CD4-positive, alpha-beta memory T cell (primary cell): ENCODE results near the gene ALK. TPM values are rescaled to one million over a fixed set of nuclear protein-coding genes. Genes with fewer than 3 reads are reported as not detected.

Source experiments
- CTCF ChIA-PET: fragments of 350-600 bp; sonication (Branson Sonifier 250); formaldehyde crosslinking; loops from one replicate; lab custom pipeline; 2021; ENCODE audit warnings: inconsistent platforms; ENCODE audit not compliant: partially characterized antibody; lab: Charles Lee
- POLR2A ChIA-PET: fragments of 350-600 bp; sonication (Branson Sonifier 250); formaldehyde crosslinking; loops from one replicate; lab custom pipeline; 2021; ENCODE audit not compliant: partially characterized antibody; lab: Charles Lee
- DNase-seq, 5 donors: peaks; one replicate each; pipeline versions ENCODE4 v3.0.0 to v3.0.0-alpha.2; 2020 to 2022; ENCODE audit warnings: mixed read lengths in 1 of 5
- H3K27ac ChIP-seq: one replicate; pipeline ENCODE4 v1.7.0; 2013; ENCODE audit warnings: low read depth, low read length
- H3K27me3 ChIP-seq: 2 replicates; pipeline ENCODE4 v1.7.0; 2013; ENCODE audit warnings: mild to moderate bottlenecking, low read length, moderate library complexity; ENCODE audit not compliant: insufficient read depth
- H3K36me3 ChIP-seq: 2 replicates; pipeline ENCODE4 v1.7.0; 2013; ENCODE audit warnings: mild to moderate bottlenecking, low read length, moderate library complexity; ENCODE audit not compliant: insufficient read depth
- H3K4me1 ChIP-seq: 2 replicates; pipeline ENCODE4 v1.7.0; 2013; ENCODE audit warnings: mild to moderate bottlenecking, low read length, moderate library complexity; ENCODE audit not compliant: insufficient read depth
- H3K4me3 ChIP-seq, 2 donors: one replicate each; pipeline ENCODE4 v1.7.0; 2013; ENCODE audit warnings: low read length in 2 of 2, mild to moderate bottlenecking in 1 of 2
- H3K9me3 ChIP-seq, 2 donors: one replicate each; pipeline ENCODE4 v1.7.0; 2013; ENCODE audit warnings: low read length in 2 of 2, control low read depth in 1 of 2; ENCODE audit not compliant: control insufficient read depth in 1 of 2
- H3K27ac Mint-ChIP-seq, 7 donors: one replicate each; pipeline ENCODE4 v1.8.0; 2020 to 2021; ENCODE audit warnings: mixed read lengths in 7 of 7, mild to moderate bottlenecking in 6 of 7, inconsistent platforms in 3 of 7, moderate library complexity in 3 of 7
- H3K27me3 Mint-ChIP-seq, 2 donors: one replicate each; pipeline ENCODE4 v1.8.0; 2020 to 2021; ENCODE audit warnings: mixed read lengths in 2 of 2
- H3K36me3 Mint-ChIP-seq, 2 donors: one replicate each; pipeline ENCODE4 v1.8.0; 2020 to 2021; ENCODE audit warnings: mixed read lengths in 2 of 2, inconsistent platforms in 1 of 2, mild to moderate bottlenecking in 1 of 2
- H3K4me1 Mint-ChIP-seq, 4 donors: one replicate each; pipeline ENCODE4 v1.8.0; 2020 to 2021; ENCODE audit warnings: mixed read lengths in 4 of 4, mild to moderate bottlenecking in 1 of 4
- H3K4me3 Mint-ChIP-seq, 8 donors: one replicate each; pipeline ENCODE4 v1.8.0; 2020 to 2021; ENCODE audit warnings: mixed read lengths in 8 of 8, mild to moderate bottlenecking in 7 of 8, moderate library complexity in 6 of 8, inconsistent platforms in 3 of 8
- H3K9me3 Mint-ChIP-seq, 8 donors: one replicate each; pipeline ENCODE4 v1.8.0; 2020 to 2021; ENCODE audit warnings: mixed read lengths in 8 of 8, mild to moderate bottlenecking in 5 of 8, inconsistent platforms in 3 of 8, moderate library complexity in 1 of 8
- intact Hi-C: fragments of 100-400 bp; cut with micrococcal nuclease; formaldehyde crosslinking; loops from one replicate; pipeline ENCODE4 v1.15.1; 2023
- polyA plus RNA-seq, 2 donors: library from polyadenylated mRNA; unstranded; fragments of 300-500 nt; fragmentation: Illumina TruSeq; gene quantifications; one replicate each; pipeline ENCODE4 v1.2.3, GENCODE V29; 2021
- total RNA-seq, 2 experiments: library from RNA; stranded (reverse); gene quantifications; one replicate each; pipeline ENCODE4 v1.2.3, GENCODE V29; 2021

Gene ALK
- total and polyA plus RNA-seq, 4 experiments from 2014 or later = 0.07 TPM; not detected in 3

DNA sequence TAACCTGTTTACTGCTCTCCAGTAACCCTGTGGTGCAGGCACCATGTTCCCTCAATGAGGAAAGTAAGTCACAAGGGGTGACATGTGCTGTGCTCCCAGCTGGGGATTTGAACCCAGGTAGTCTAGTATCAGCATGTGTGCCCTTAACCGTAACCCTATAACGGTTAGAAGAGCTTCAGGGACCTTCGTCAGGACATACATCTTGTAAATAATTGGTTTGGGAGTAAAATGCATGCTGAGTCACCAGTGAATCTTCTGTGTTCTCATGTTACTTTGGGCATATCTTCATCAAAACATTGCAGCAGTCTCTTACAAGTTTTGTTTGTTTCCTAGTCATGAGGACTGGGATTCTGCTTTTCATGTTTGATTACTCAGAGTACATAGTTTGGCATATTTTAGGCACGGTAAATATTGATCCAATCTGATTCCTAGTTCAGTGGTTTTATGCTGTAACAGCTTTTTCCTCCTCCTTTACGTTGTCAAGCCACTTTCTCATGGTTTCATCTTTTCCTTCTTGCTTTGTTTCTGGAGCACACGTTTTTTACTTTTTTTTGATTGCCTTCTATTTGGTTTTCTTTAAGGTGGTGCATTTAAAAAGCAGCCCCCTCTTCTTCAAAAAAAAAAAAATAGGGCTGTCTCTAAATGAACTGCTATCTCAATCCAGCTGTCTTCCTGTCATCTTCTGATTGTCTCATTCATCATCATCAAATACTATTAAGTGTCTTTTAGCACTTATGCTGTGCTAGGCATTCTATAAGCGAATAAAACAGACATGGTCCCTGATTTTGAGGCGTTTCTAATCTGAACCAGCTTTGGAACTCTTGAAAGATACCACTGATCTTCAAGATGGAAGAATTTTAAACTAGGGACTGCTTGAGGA is 755.8 kb downstream of the ALK start:
- ChIA-PET POLR2A (no interaction called here), CTCF (interaction anchor here (1.0 kb wide), 1 partner anchor 205 kb away, joined by 3 read pairs; no protein-coding TSS in a partner anchor)
- Histone ChIP-seq H3K9me3 (no peaks in the 10 kb centered on the region), H3K27ac (no peak overlapping the region), H3K36me3 (peaks cover 15% of the 10 kb centered on the region), H3K4me3 (no peak overlapping the region), H3K4me1 (no peaks in the 10 kb centered on the region), H3K27me3 (no peaks in the 10 kb centered on the region)
- H3K27me3 Mint-ChIP-seq = no peaks in the 10 kb centered on the region
- H3K4me1 Mint-ChIP-seq = peaks cover 0 to 8% (median 3%) of the 10 kb centered on the region in 4 donors
- DNase-seq = no peak
- H3K9me3 Mint-ChIP-seq = no peaks in the 10 kb centered on the region
- peak overlapping the region in 3 of 7 donors; percentile 6 to 53 (median 7) for H3K27ac Mint-ChIP-seq
- intact Hi-C loops = no loop called here
- no peak overlapping the region for H3K4me3 Mint-ChIP-seq
- peaks cover 40 to 74% of the 10 kb centered on the region in 2 donors for H3K36me3 Mint-ChIP-seq

DNA sequence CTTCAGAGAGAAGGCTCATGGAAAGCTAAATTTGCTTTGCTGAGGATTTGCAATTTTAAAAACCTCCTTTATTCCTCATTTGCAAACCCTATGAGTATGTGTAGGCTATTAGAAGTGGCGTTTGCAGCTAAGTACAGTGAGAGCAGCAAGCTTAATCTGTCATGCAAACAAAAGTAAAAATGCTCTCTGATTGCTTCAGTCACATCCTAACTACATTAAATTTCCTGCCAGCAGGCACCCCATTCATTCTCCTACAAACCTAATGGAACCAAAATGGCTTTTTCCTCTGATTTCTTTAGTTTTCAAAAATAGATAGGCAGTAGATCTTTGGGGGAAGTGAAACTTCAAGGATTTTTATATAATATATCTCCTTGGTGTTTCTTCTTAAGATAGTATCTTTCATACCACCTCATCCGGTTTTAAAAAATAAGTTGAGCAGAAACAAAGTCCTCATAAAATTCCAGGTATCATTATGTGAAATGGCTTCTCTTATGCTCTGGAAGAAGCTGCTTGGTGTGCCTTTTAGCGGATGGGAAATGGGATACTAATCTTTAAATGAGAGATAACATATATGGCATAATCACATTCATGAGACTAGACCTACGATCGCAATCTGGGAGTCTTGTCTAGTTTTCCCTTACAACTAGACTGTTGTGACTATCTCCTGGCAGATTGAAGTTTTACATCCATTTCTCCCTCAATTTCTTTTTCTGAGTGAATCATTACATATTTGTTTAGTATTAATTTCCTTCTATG is 757.1 kb downstream of the ALK start:
- H3K4me1 Mint-ChIP-seq = peaks cover 0 to 8% (median 1%) of the 10 kb centered on the region in 4 donors
- ChIA-PET POLR2A (interaction anchor here (0.8 kb wide), 1 partner anchor 48 kb away, joined by 3 read pairs; no protein-coding TSS in a partner anchor), CTCF (interaction anchor here (1.0 kb wide), 1 partner anchor 203 kb away, joined by 3 read pairs; no protein-coding TSS in a partner anchor)
- H3K36me3 ChIP-seq = peaks cover 24% of the 10 kb centered on the region
- H3K27me3 ChIP-seq = no peaks in the 10 kb centered on the region
- no peak overlapping the region for H3K27ac ChIP-seq
- no peaks in the 10 kb centered on the region for H3K4me1 ChIP-seq
- H3K4me3 ChIP-seq = no peak overlapping the region
- no peaks in the 10 kb centered on the region for H3K9me3 ChIP-seq
- H3K9me3 Mint-ChIP-seq = no peaks in the 10 kb centered on the region
- no peak for DNase-seq
- H3K27ac Mint-ChIP-seq = peak overlapping the region in 4 of 7 donors; percentile 3 to 63 (median 36)
- intact Hi-C loops = no loop called here
- peaks cover 35 to 73% of the 10 kb centered on the region in 2 donors for H3K36me3 Mint-ChIP-seq
- no peaks in the 10 kb centered on the region for H3K27me3 Mint-ChIP-seq
- H3K4me3 Mint-ChIP-seq = no peak overlapping the region

DNA sequence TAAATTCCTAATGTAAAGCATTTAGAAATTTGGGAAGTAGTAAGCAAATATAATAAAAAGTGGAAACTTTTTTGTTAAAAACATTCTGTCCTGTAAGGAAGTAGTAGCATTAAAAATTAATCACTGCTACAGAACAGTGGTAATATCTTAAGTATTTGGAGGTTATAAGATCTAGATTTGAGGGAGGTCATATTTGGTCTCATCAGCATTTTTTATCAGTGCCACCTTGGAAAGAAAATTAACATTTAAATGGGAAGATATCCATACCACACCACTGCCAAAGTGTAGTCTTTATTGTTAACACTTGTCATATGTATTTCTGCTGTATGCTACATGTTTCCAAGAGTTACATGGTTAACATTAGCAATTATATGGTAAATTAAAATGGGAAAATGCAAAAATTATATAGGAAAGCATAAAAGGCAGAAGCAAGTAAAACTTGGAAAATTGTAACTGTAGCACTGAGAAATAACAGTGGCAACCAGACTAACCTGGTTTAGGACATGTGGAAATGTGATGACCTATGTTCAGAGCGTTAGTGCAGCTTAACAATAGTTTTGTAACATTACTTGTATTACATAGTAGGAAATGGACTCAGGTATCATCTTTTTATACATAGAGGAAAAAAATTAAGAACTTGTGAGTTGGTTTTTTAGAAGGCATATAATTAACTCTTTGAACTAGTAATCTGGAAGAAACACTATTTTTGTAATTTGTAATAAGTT is 759.0 kb downstream of the ALK start:
- ChIA-PET POLR2A (no interaction called here), CTCF (no interaction called here)
- Histone ChIP-seq H3K27ac (no peak overlapping the region), H3K27me3 (no peaks in the 10 kb centered on the region), H3K36me3 (peaks cover 28% of the 10 kb centered on the region), H3K9me3 (no peaks in the 10 kb centered on the region), H3K4me3 (no peak overlapping the region), H3K4me1 (no peaks in the 10 kb centered on the region)
- Mint-ChIP-seq H3K9me3 (no peaks in the 10 kb centered on the region), H3K27me3 (no peaks in the 10 kb centered on the region), H3K4me3 (no peak overlapping the region), H3K27ac (peak overlapping the region in 1 of 7 donors; percentile 39), H3K36me3 (peaks cover 40 to 81% of the 10 kb centered on the region in 2 donors), H3K4me1 (peaks cover 0 to 6% (median 1%) of the 10 kb centered on the region in 4 donors)
- intact Hi-C loops = no loop called here
- no peak for DNase-seq

DNA sequence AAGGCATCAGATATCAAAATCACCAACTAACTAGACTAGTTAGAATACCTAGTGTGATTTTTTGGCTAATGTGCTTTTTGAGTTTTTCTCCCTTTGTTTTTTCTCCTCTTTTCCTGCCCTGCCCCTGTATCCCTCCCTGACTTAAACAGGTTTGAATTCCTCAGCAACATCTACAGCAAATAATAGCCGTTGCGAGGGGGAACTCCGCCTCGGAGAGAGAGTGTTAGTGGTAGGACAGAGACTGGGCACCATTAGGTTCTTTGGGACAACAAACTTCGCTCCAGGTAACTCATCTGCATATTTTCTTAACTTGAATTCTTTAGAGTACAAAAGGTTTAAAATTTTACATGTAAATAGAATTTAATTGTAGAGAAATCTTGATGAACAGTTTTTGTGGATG is 761.2 kb downstream of the ALK start:
- Mint-ChIP-seq H3K27ac (no peak overlapping the region), H3K27me3 (no peaks in the 10 kb centered on the region), H3K4me1 (peaks cover 0 to 2% (median 0%) of the 10 kb centered on the region in 4 donors), H3K4me3 (no peak overlapping the region), H3K9me3 (no peaks in the 10 kb centered on the region), H3K36me3 (peaks cover 48 to 79% of the 10 kb centered on the region in 2 donors)
- Histone ChIP-seq H3K4me1 (no peaks in the 10 kb centered on the region), H3K27ac (no peak overlapping the region), H3K36me3 (peaks cover 42% of the 10 kb centered on the region), H3K4me3 (no peak overlapping the region), H3K9me3 (no peaks in the 10 kb centered on the region), H3K27me3 (no peaks in the 10 kb centered on the region)
- no peak for DNase-seq
- POLR2A ChIA-PET = no interaction called here
- CTCF ChIA-PET = no interaction called here
- intact Hi-C loops = no loop called here

DNA sequence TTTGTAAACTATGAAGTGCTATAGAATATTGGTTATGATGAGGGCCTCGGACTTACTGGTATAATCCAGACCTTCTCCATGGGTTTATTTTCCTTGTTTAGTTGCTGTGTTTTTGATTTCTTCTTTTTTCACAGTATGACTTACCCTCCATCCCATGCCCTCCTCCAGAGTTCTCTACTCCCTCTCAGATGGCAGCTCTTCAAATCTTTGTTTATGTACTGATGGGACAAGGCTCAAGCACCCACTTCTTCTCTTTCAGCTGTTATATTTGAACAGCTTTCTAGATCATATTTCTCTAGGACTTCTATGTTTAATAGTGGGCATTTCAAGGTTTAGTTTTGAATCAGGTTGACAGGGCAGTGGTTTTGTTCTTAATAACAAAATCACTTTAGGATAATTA is 762.3 kb downstream of the ALK start:
- Histone ChIP-seq H3K9me3 (no peaks in the 10 kb centered on the region), H3K27me3 (no peaks in the 10 kb centered on the region), H3K27ac (no peak overlapping the region), H3K36me3 (peaks cover 48% of the 10 kb centered on the region), H3K4me3 (no peak overlapping the region), H3K4me1 (no peaks in the 10 kb centered on the region)
- H3K27me3 Mint-ChIP-seq = no peaks in the 10 kb centered on the region
- DNase-seq = no peak
- POLR2A ChIA-PET = no interaction called here
- no peak overlapping the region for H3K4me3 Mint-ChIP-seq
- peak overlapping the region in 2 of 7 donors; percentile 38 to 62 for H3K27ac Mint-ChIP-seq
- intact Hi-C loops = no loop called here
- H3K4me1 Mint-ChIP-seq = peaks cover 0 to 1% (median under 1%) of the 10 kb centered on the region in 4 donors
- H3K9me3 Mint-ChIP-seq = no peaks in the 10 kb centered on the region
- CTCF ChIA-PET = no interaction called here
- H3K36me3 Mint-ChIP-seq = peaks cover 56 to 84% of the 10 kb centered on the region in 2 donors

DNA sequence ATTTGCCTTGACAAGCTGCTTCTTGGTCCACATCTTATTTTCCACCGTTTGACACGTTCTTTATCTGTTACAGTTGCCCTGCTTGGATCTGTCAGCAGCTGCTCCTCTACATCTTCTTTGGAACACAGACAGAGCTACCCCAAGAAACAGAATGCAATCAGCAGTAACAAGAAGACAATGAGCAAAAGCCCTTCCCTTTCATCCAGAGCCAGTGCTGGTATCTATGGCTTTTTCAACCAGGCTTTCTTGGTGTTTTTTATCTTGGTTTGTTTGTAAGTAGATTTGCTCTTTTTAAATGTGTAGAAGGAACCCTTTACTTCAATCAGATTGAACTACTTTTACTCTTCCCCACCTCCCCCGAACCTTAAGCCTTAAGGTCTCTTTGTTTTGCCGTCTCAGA is 764.3 kb downstream of the ALK start:
- Histone ChIP-seq H3K4me1 (no peaks in the 10 kb centered on the region), H3K27ac (no peak overlapping the region), H3K36me3 (peaks cover 66% of the 10 kb centered on the region), H3K9me3 (no peaks in the 10 kb centered on the region), H3K4me3 (no peak overlapping the region), H3K27me3 (no peaks in the 10 kb centered on the region)
- DNase-seq = no peak
- H3K27ac Mint-ChIP-seq = no peak overlapping the region
- intact Hi-C loops = no loop called here
- H3K9me3 Mint-ChIP-seq = no peaks in the 10 kb centered on the region
- H3K4me1 Mint-ChIP-seq = peaks cover 0 to 1% (median 0%) of the 10 kb centered on the region in 4 donors
- ChIA-PET POLR2A (no interaction called here), CTCF (no interaction called here)
- peaks cover 70 to 88% of the 10 kb centered on the region in 2 donors for H3K36me3 Mint-ChIP-seq
- H3K27me3 Mint-ChIP-seq = no peaks in the 10 kb centered on the region
- no peak overlapping the region for H3K4me3 Mint-ChIP-seq
